Measurements from ENCODE around the gene SLC15A1.

SLC15A1 gene

GRCh38 chr13:98687319-98687718 is 65.2 kb downstream of the SLC15A1 start:
- TF ChIP-seq CTCF (IDR thresholded peaks at IDR 0.05; ENCODE audit: insufficient read depth, low read length, poor library complexity, severe bottlenecking), result no peak
- no peak for DNase-seq (ENCODE audit: extremely low read depth, insufficient read length)
- H3K27me3 ChIP-seq (replicated peaks; ENCODE audit: control insufficient read depth, insufficient read depth, low read length), result no peaks in the 10 kb centered on the region; the same call in none of the 2 replicates
- no peaks in the 10 kb centered on the region for H3K36me3 ChIP-seq (ENCODE audit: control insufficient read depth, insufficient read depth, low read length)
- H3K4me3 ChIP-seq (replicated peaks; ENCODE audit: low read depth, low read length), result no peak overlapping the region

GRCh38 chr13:98686270-98686669 is 66.2 kb downstream of the SLC15A1 start:
- no peak for DNase-seq (ENCODE audit: extremely low read depth, insufficient read length)
- H3K36me3 ChIP-seq (ENCODE audit: control insufficient read depth, insufficient read depth, low read length), result no peaks in the 10 kb centered on the region
- no peak overlapping the region for H3K4me3 ChIP-seq (replicated peaks; ENCODE audit: low read depth, low read length)
- no peak for TF ChIP-seq CTCF (IDR thresholded peaks at IDR 0.05; ENCODE audit: insufficient read depth, low read length, poor library complexity, severe bottlenecking)
- no peaks in the 10 kb centered on the region; the same call in none of the 2 replicates for H3K27me3 ChIP-seq (replicated peaks; ENCODE audit: control insufficient read depth, insufficient read depth, low read length)

GRCh38 chr13:98685146-98685545 is 67.3 kb downstream of the SLC15A1 start:
- no peaks in the 10 kb centered on the region; the same call in none of the 2 replicates for H3K27me3 ChIP-seq (replicated peaks; ENCODE audit: control insufficient read depth, insufficient read depth, low read length)
- H3K36me3 ChIP-seq (ENCODE audit: control insufficient read depth, insufficient read depth, low read length), result no peaks in the 10 kb centered on the region
- no peak for TF ChIP-seq CTCF (IDR thresholded peaks at IDR 0.05; ENCODE audit: insufficient read depth, low read length, poor library complexity, severe bottlenecking)
- no peak for DNase-seq (ENCODE audit: extremely low read depth, insufficient read length)
- no peak overlapping the region for H3K4me3 ChIP-seq (replicated peaks; ENCODE audit: low read depth, low read length)

- H3K27me3 ChIP-seq (replicated peaks; ENCODE audit: control insufficient read depth, insufficient read depth, low read length), result no peaks in the 10 kb centered on the region; the same call in none of the 2 replicates
- no peaks in the 10 kb centered on the region for H3K36me3 ChIP-seq (ENCODE audit: control insufficient read depth, insufficient read depth, low read length)
- TF ChIP-seq CTCF (IDR thresholded peaks at IDR 0.05; ENCODE audit: insufficient read depth, low read length, poor library complexity, severe bottlenecking), result no peak
- no peak for DNase-seq (ENCODE audit: extremely low read depth, insufficient read length)
- H3K4me3 ChIP-seq (replicated peaks; ENCODE audit: low read depth, low read length), result no peak overlapping the region
These were observed 71.4 kb downstream of the SLC15A1 start for GRCh38 chr13:98681049-98681448.

- no peak for DNase-seq (ENCODE audit: extremely low read depth, insufficient read length)
- no peaks in the 10 kb centered on the region for H3K27me3 ChIP-seq (replicated peaks; ENCODE audit: control insufficient read depth, insufficient read depth, low read length)
- TF ChIP-seq CTCF (IDR thresholded peaks at IDR 0.05; ENCODE audit: insufficient read depth, low read length, poor library complexity, severe bottlenecking), result no peak
- no peaks in the 10 kb centered on the region for H3K36me3 ChIP-seq (ENCODE audit: control insufficient read depth, insufficient read depth, low read length)
- H3K4me3 ChIP-seq (replicated peaks; ENCODE audit: low read depth, low read length), result no peak overlapping the region
These were observed 73.7 kb downstream of the SLC15A1 start for GRCh38 chr13:98678741-98679140.

- DNase-seq (ENCODE audit: extremely low read depth, insufficient read length), result no peak
- H3K27me3 ChIP-seq (replicated peaks; ENCODE audit: control insufficient read depth, insufficient read depth, low read length), result no peaks in the 10 kb centered on the region
- H3K4me3 ChIP-seq (replicated peaks; ENCODE audit: low read depth, low read length), result no peak overlapping the region
- H3K36me3 ChIP-seq (ENCODE audit: control insufficient read depth, insufficient read depth, low read length), result no peaks in the 10 kb centered on the region
- no peak for TF ChIP-seq CTCF (IDR thresholded peaks at IDR 0.05; ENCODE audit: insufficient read depth, low read length, poor library complexity, severe bottlenecking)
These were observed 75.1 kb downstream of the SLC15A1 start for GRCh38 chr13:98677398-98677797.

Data from GM06990 (cell line).